Kidney (tissue), 14 donors: Measurements from ENCODE around the gene PGLYRP1. TPM values are rescaled to one million over a fixed set of nuclear protein-coding genes. Genes with fewer than 3 reads are reported as not detected.

Experiments
- DNase-seq, 5 donors: peaks; one replicate each; pipeline ENCODE4 v3.0.0-alpha.2; 2013 to 2020
- FAIRE-seq: peaks from 2 replicates; lab custom pipeline; 2012; peaks lifted over from hg19 to GRCh38; lab: Jason Lieb, UNC
- H3K27ac ChIP-seq, 2 donors: one replicate each; pipeline ENCODE4 v1.7.0; 2013; ENCODE audit warnings: low read depth in 2 of 2, low read length in 2 of 2, inconsistent platforms in 1 of 2
- H3K27me3 ChIP-seq: one replicate; pipeline ENCODE4 v1.7.1; 2013; ENCODE audit warnings: low read length, inconsistent platforms; ENCODE audit not compliant: control insufficient read depth, insufficient read depth
- H3K36me3 ChIP-seq, 3 donors: one replicate each; pipeline versions ENCODE4 v1.7.0 to v1.7.1; 2013; ENCODE audit warnings: low read length in 3 of 3, control low read depth in 1 of 3, inconsistent platforms in 1 of 3; ENCODE audit not compliant: insufficient read depth in 3 of 3, control insufficient read depth in 2 of 3
- H3K4me1 ChIP-seq, 3 donors: one replicate each; pipeline versions ENCODE4 v1.7.0 to v1.7.1; 2013; ENCODE audit warnings: low read length in 3 of 3, inconsistent platforms in 1 of 3, low read depth in 1 of 3; ENCODE audit not compliant: control insufficient read depth in 2 of 3, insufficient read depth in 2 of 3
- H3K4me3 ChIP-seq, 3 donors: one replicate each; pipeline versions ENCODE4 v1.7.0 to v1.8.1; 2013; ENCODE audit warnings: low read length in 3 of 3, control low read depth in 1 of 3, inconsistent platforms in 1 of 3
- H3K9ac ChIP-seq, 3 donors: one replicate each; pipeline versions ENCODE4 v1.7.0 to v1.7.1; 2013; ENCODE audit warnings: low read length in 3 of 3, control low read depth in 1 of 3, inconsistent platforms in 1 of 3
- H3K9me3 ChIP-seq, 3 donors: one replicate each; pipeline versions ENCODE4 v1.7.0 to v1.7.1; 2013; ENCODE audit warnings: low read length in 3 of 3, control low read depth in 1 of 3, inconsistent platforms in 1 of 3; ENCODE audit not compliant: control insufficient read depth in 2 of 3, insufficient read depth in 1 of 3
- intact Hi-C: fragments of 100-400 bp; cut with DNase I; formaldehyde crosslinking; loops from one replicate; pipeline ENCODE4 v1.11.1; 2022
- polyA plus RNA-seq: library from polyadenylated mRNA; stranded (reverse); fragments of 350-450 nt; fragmentation: Illumina TruSeq; extraction: RNeasy Lipid Tissue Mini Kit (QIAGEN cat#74804); gene quantifications from one replicate; pipeline ENCODE4 v1.2.3, GENCODE V29; 2014; ENCODE audit warnings: low read depth, low replicate concordance; ENCODE audit not compliant: insufficient read depth
- total RNA-seq: library from RNA; stranded (reverse); fragmentation: NEBNext Ultra II Directional; extraction: Animal tissue kit (Norgen Biotek cat#: 25700); gene quantifications from one replicate; pipeline ENCODE4 v1.2.1, GENCODE V29; 2021
- TF ChIP-seq, protein P1 (sequence below): IDR thresholded peaks from 3 replicates; pipeline ENCODE4 v1.5.1; 2012; ENCODE audit warnings: mild to moderate bottlenecking, moderate library complexity, borderline replicate concordance; ENCODE audit not compliant: insufficient read depth; ENCODE audit errors: extremely low read depth
- donor health status: control.
- donor health status: control.
- donor health status: control.
- donor health status: control.
- donor health status: control.
- donor health status: DM: yes; HTN: yes; CAD: no.
- donor health status: Normal renal cell carcinoma (clear cell type).

The PGLYRP1 gene
- total and polyA plus RNA-seq, 2 donors from 2014 or later, result not detected

DNA sequence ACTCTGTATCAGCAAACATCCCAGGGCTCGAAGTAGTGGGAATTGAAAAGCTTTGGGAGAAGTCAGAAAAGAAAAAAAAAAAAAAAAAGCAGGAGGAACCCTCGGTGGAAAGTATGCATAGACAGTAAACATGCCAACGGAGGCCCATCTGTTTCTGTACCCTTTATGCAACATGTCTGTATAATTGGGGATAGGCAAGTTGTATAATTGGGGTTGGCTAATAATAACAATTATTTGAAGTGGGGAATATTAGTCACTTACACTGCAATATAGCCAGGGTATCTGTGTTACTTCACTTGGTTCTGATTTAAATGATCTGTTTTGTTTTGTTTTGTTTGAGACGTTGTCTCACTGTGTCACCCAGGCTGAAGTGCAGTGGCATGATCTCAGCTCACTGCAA lies 30.0 kb upstream of the PGLYRP1 start:
- no peaks in the 10 kb centered on the region for H3K9me3 ChIP-seq
- H3K4me1 ChIP-seq, result no peaks in the 10 kb centered on the region
- no peak for DNase-seq
- no peak overlapping the region for H3K4me3 ChIP-seq
- no peak overlapping the region for H3K27ac ChIP-seq
- H3K36me3 ChIP-seq, result no peaks in the 10 kb centered on the region
- H3K9ac ChIP-seq, result no peak overlapping the region
- intact Hi-C loops, result no loop called here
- H3K27me3 ChIP-seq, result no peaks in the 10 kb centered on the region
- TF ChIP-seq, protein P1, sequence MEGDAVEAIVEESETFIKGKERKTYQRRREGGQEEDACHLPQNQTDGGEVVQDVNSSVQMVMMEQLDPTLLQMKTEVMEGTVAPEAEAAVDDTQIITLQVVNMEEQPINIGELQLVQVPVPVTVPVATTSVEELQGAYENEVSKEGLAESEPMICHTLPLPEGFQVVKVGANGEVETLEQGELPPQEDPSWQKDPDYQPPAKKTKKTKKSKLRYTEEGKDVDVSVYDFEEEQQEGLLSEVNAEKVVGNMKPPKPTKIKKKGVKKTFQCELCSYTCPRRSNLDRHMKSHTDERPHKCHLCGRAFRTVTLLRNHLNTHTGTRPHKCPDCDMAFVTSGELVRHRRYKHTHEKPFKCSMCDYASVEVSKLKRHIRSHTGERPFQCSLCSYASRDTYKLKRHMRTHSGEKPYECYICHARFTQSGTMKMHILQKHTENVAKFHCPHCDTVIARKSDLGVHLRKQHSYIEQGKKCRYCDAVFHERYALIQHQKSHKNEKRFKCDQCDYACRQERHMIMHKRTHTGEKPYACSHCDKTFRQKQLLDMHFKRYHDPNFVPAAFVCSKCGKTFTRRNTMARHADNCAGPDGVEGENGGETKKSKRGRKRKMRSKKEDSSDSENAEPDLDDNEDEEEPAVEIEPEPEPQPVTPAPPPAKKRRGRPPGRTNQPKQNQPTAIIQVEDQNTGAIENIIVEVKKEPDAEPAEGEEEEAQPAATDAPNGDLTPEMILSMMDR, result no peak
- no peak for FAIRE-seq

DNA sequence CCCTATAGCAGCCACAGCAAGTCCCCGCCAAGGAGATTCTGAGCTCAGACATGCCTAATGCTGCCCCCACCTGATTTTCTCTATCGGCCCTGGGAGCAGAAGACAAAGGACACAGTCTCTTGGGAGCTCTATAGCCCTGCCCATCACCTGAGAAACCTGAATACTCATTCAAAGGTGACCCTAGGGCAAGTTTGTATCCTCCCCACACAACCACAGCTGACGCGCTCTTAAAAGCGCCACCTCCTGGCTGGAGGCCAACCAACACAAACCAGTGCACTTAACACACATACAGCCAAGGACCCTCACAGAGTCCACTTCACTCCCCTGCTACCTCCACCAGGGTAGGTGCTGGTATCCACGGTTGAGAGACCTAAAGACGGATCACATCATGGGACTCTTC lies 26.7 kb upstream of the PGLYRP1 start:
- intact Hi-C loops, result no loop called here
- FAIRE-seq (no peak), DNase-seq (no peak)
- Histone ChIP-seq H3K27me3 (no peaks in the 10 kb centered on the region), H3K4me3 (no peak overlapping the region), H3K27ac (no peak overlapping the region), H3K36me3 (no peaks in the 10 kb centered on the region), H3K4me1 (no peaks in the 10 kb centered on the region), H3K9ac (no peak overlapping the region), H3K9me3 (peaks cover 0 to 5% (median 0%) of the 10 kb centered on the region in 3 donors)
- TF ChIP-seq, protein P1, result no peak

DNA sequence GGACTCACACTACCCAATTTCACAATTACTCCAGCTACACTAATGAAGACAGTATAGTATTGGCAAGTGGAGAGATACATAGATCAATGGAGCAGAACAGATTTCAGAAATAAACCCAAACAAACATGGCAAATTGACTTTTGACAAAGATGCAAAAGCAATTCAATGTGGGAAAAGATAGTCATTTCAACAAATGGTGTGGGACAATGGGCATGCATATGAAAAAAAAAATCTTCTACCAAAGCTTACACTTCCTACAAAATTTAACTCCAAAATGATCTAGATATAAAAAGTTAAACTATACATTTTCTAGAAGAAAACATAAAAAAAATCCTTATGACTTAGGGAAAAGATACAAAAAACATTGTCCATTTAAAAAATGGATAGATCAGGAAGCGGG lies 20.7 kb upstream of the PGLYRP1 start:
- no peak overlapping the region for H3K27ac ChIP-seq
- H3K27me3 ChIP-seq, result no peaks in the 10 kb centered on the region
- H3K4me1 ChIP-seq, result no peaks in the 10 kb centered on the region
- FAIRE-seq (no peak), DNase-seq (no peak)
- peaks cover 0 to 5% (median 0%) of the 10 kb centered on the region in 3 donors for H3K9me3 ChIP-seq
- no peaks in the 10 kb centered on the region for H3K36me3 ChIP-seq
- intact Hi-C loops, result no loop called here
- no peak overlapping the region for H3K9ac ChIP-seq
- H3K4me3 ChIP-seq, result no peak overlapping the region
- TF ChIP-seq, protein P1, result no peak

DNA sequence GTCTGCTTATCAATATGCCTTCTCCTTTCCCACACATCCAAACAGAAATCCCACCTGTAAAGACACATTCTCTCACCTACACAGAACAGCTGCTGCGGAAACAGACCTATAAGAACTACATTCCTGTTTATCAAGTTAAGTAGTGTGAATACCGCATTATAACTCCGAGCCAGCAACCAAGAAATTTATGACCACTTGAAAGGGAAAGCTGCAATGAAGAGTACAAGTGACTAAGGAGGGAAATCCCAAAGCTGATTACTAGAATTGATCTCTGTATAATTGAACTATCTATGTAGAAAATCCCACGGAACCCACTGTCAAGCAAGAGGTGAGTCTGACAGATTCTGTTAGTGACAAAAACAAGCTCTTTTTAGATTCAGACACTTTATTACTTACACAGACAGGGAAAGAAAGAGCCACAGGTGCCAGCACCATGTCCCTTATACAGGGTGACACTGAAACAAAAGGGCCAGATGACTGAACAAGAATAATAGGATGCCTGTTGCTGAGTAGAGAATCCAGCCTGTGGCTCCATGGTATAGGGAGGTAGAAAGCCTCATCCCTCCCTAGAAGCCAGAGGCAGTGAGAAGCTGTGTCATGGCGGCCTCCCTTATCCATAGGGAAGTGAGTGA lies 19.5 kb upstream of the PGLYRP1 start:
- intact Hi-C loops, result no loop called here
- DNase-seq (no peak), FAIRE-seq (no peak)
- H3K27ac ChIP-seq, result no peak overlapping the region
- H3K36me3 ChIP-seq, result no peaks in the 10 kb centered on the region
- H3K4me1 ChIP-seq, result no peaks in the 10 kb centered on the region
- no peak overlapping the region for H3K9ac ChIP-seq
- no peaks in the 10 kb centered on the region for H3K27me3 ChIP-seq
- peaks cover 0 to 5% (median 0%) of the 10 kb centered on the region in 3 donors for H3K9me3 ChIP-seq
- TF ChIP-seq, protein P1, result no peak
- H3K4me3 ChIP-seq, result no peak overlapping the region
